ENCODE data around the gene MT1M.

Gene MT1M

DNA sequence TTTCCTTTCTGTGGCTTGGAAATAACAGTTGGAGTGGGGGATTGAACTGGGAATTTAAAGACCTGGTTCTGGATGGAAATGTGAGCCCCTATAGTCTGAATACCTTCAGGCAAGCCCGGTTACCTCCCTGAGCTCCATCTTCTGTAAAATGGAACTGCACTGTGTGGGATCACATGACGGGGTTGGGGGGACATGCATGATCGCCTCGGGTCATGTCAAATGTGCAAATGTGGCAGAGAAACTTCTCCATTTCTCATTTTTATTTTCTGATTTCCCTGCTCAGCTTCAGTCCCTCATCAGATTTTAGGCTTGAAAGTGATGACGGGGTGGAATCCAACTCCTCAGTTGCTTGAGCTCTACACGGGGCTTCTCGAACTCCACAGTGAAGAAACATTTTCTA lies 20.8 kb downstream of the MT1M start:
- H3K4me3 ChIP-seq (ENCODE audit: low read depth, low read length): no peak overlapping the region
- no peak overlapping the region for H2AK5ac ChIP-seq (ENCODE audit: low read length)
- no peak overlapping the region for H4K91ac ChIP-seq (ENCODE audit: low read depth, low read length)
- H4K12ac ChIP-seq (ENCODE audit: low read depth, low read length): no peak overlapping the region
- no CpG with 5 or more reads among the region's 7 CpGs for WGBS (ENCODE audit: extremely low coverage, insufficient coverage, insufficient read length)
- no peak overlapping the region for H2BK5ac ChIP-seq (ENCODE audit: low read depth, low read length, poor library complexity)
- no peak overlapping the region for H3K9ac ChIP-seq (ENCODE audit: low read length)
- H3K4me2 ChIP-seq (ENCODE audit: low read length): no peak overlapping the region
- H3K79me2 ChIP-seq (ENCODE audit: control insufficient read depth, insufficient read depth, low read length, poor library complexity): no peaks in the 10 kb centered on the region
- no peak overlapping the region for H2AFZ ChIP-seq (ENCODE audit: insufficient read depth, low read length, poor library complexity)
- no peaks in the 10 kb centered on the region for H3K36me3 ChIP-seq (ENCODE audit: control insufficient read depth in 1 of 2, insufficient read depth in 2 of 2, low read length in 2 of 2)
- no peak for DNase-seq
- no peak overlapping the region for H3K18ac ChIP-seq (ENCODE audit: low read length)
- no peak overlapping the region for H2BK12ac ChIP-seq (ENCODE audit: low read length)
- H3K27ac ChIP-seq (ENCODE audit: low read depth, low read length): no peak overlapping the region
- peaks cover 16% of the 10 kb centered on the region for H3K27me3 ChIP-seq (ENCODE audit: insufficient read depth, low read length)
- no peak overlapping the region for H3K14ac ChIP-seq (ENCODE audit: low read length)
- no peak overlapping the region for H2BK120ac ChIP-seq (ENCODE audit: insufficient read depth, low read length, poor library complexity)
- H3K4ac ChIP-seq (ENCODE audit: low read depth, low read length): no peak overlapping the region
- H3K23ac ChIP-seq (ENCODE audit: low read length): no peak overlapping the region
- peaks cover 2% of the 10 kb centered on the region for H3K9me3 ChIP-seq (ENCODE audit: insufficient read depth, low read depth, low read length)
- H4K8ac ChIP-seq (ENCODE audit: low read depth, low read length): no peak overlapping the region
- H3K4me1 ChIP-seq (ENCODE audit: control insufficient read depth in 1 of 2, insufficient read depth in 2 of 2, low read length in 2 of 2): peaks cover 7 to 8% of the 10 kb centered on the region in 2 experiments
- peaks cover 2% of the 10 kb centered on the region for H3K79me1 ChIP-seq (ENCODE audit: low read length)

DNA sequence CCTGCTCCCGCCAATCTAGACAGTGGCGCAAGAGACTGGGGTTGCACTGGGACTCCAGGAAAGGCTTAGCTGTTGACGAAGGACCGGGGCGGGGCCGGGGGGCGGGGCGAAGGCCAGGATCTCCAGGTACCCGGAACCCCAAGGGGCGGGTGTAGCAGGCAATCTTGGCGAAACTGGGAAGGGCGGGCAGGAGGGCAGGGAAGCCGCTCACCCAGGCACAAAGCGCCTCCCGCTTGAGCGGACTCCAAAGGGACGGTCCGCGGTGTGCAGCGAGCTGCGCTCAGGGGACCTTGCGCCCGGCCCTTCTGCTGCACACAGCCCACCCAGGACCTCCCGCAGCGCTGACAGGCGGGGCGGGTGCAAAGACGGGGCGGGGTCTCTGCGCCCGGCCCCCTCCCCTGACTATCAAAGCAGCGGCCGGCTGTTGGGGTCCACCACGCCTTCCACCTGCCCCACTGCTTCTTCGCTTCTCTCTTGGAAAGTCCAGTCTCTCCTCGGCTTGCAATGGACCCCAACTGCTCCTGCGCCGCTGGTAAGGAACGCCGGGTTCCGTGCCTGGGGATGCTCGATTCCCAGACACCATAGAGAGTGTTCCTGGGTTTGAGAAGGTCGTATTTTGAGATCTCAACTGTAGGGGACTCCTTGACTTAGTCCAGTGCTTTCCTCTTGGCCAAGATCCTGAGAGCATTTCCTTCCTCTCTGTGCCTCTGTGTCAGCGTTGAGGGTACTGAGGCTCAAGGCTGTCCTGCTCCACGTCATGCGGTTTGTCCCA lies 25.3 kb downstream of the MT1M start, which contains the start of gene MT1F:
Gene MT1F, plus strand, starts transcription at position 405 of the 772 bp plus-strand sequence. Its CDS starts 100 bp downstream, at position 505.
- Histone ChIP-seq H3K4ac (ENCODE audit: low read depth, low read length) (no peak within 1 kb of the TSS), H3K9me3 (ENCODE audit: insufficient read depth, low read depth, low read length) (peaks cover 2% of the 10 kb centered on the region), H3K36me3 (ENCODE audit: control insufficient read depth in 1 of 2, insufficient read depth in 2 of 2, low read length in 2 of 2) (no peaks in the 10 kb centered on the region), H3K79me2 (ENCODE audit: control insufficient read depth, insufficient read depth, low read length, poor library complexity) (no peaks in the 10 kb centered on the region), H4K91ac (ENCODE audit: low read depth, low read length) (peak within 1 kb of the TSS; percentile 42), H2BK5ac (ENCODE audit: low read depth, low read length, poor library complexity) (no peak within 1 kb of the TSS), H3K14ac (ENCODE audit: low read length) (no peak within 1 kb of the TSS), H2BK12ac (ENCODE audit: low read length) (no peak within 1 kb of the TSS), H3K27ac (ENCODE audit: low read depth, low read length) (no peak within 1 kb of the TSS), H3K18ac (ENCODE audit: low read length) (no peak within 1 kb of the TSS), H2AFZ (ENCODE audit: insufficient read depth, low read length, poor library complexity) (peak within 1 kb of the TSS; percentile 76), H3K27me3 (ENCODE audit: insufficient read depth, low read length) (peaks cover 23% of the 10 kb centered on the region), H4K8ac (ENCODE audit: low read depth, low read length) (peak within 1 kb of the TSS; percentile 80), H4K12ac (ENCODE audit: low read depth, low read length) (peak within 1 kb of the TSS; percentile 27), H3K79me1 (ENCODE audit: low read length) (peaks cover 2% of the 10 kb centered on the region), H3K4me3 (ENCODE audit: low read depth, low read length) (peak within 1 kb of the TSS; percentile 75), H3K4me2 (ENCODE audit: low read length) (peak within 1 kb of the TSS; percentile 70), H2AK5ac (ENCODE audit: low read length) (no peak within 1 kb of the TSS), H3K23ac (ENCODE audit: low read length) (peak within 1 kb of the TSS; percentile 55), H3K4me1 (ENCODE audit: control insufficient read depth in 1 of 2, insufficient read depth in 2 of 2, low read length in 2 of 2) (peaks cover 8 to 10% of the 10 kb centered on the region in 2 experiments), H3K9ac (ENCODE audit: low read length) (no peak within 1 kb of the TSS), H2BK120ac (ENCODE audit: insufficient read depth, low read length, poor library complexity) (no peak within 1 kb of the TSS)
- peak; percentile 73 to 75 for DNase-seq
- WGBS (ENCODE audit: extremely low coverage, insufficient coverage, insufficient read length): no CpG with 5 or more reads among the region's 46 CpGs

DNA sequence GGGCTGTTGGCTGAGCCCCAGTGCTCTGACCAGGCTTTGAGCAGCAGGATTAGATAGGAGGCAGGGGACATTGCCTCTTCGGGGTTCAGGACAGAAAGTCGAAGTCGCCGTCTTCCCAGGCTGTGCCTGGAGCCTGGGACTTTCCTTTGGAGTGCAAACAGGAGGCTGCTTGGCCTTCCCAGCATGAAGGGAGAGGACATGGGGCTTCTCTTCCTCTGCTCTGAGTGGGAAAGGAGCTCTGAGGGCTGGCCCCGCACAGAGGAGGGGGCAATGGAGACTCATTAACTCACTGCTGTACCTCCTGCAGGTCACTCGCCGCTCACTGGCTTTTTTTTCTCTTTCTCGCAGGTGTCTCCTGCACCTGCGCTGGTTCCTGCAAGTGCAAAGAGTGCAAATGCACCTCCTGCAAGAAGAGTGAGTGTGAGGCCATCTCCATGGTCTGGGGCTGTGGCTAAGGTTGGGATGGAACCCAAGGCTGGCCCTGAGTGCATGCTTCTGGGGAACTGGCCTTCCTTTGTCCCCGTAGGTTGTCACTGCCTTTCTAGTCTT lies 25.9 kb downstream of the MT1M start:
- no CpG with 5 or more reads among the region's 10 CpGs for WGBS (ENCODE audit: extremely low coverage, insufficient coverage, insufficient read length)
- Histone ChIP-seq H3K79me2 (ENCODE audit: control insufficient read depth, insufficient read depth, low read length, poor library complexity) (no peaks in the 10 kb centered on the region), H4K8ac (ENCODE audit: low read depth, low read length) (no peak overlapping the region), H4K91ac (ENCODE audit: low read depth, low read length) (no peak overlapping the region), H3K4me1 (ENCODE audit: control insufficient read depth in 1 of 2, insufficient read depth in 2 of 2, low read length in 2 of 2) (peaks cover 8 to 12% of the 10 kb centered on the region in 2 experiments), H2BK12ac (ENCODE audit: low read length) (no peak overlapping the region), H3K14ac (ENCODE audit: low read length) (no peak overlapping the region), H2AK5ac (ENCODE audit: low read length) (no peak overlapping the region), H2BK120ac (ENCODE audit: insufficient read depth, low read length, poor library complexity) (no peak overlapping the region), H3K27ac (ENCODE audit: low read depth, low read length) (no peak overlapping the region), H3K27me3 (ENCODE audit: insufficient read depth, low read length) (peaks cover 29% of the 10 kb centered on the region), H3K9ac (ENCODE audit: low read length) (no peak overlapping the region), H2AFZ (ENCODE audit: insufficient read depth, low read length, poor library complexity) (no peak overlapping the region), H3K23ac (ENCODE audit: low read length) (peak overlapping the region; percentile 55), H3K18ac (ENCODE audit: low read length) (no peak overlapping the region), H3K4me3 (ENCODE audit: low read depth, low read length) (no peak overlapping the region), H3K79me1 (ENCODE audit: low read length) (peaks cover 2% of the 10 kb centered on the region), H3K36me3 (ENCODE audit: control insufficient read depth in 1 of 2, insufficient read depth in 2 of 2, low read length in 2 of 2) (no peaks in the 10 kb centered on the region), H3K4me2 (ENCODE audit: low read length) (peak overlapping the region; percentile 70), H3K9me3 (ENCODE audit: insufficient read depth, low read depth, low read length) (peaks cover 2% of the 10 kb centered on the region), H2BK5ac (ENCODE audit: low read depth, low read length, poor library complexity) (no peak overlapping the region), H3K4ac (ENCODE audit: low read depth, low read length) (no peak overlapping the region), H4K12ac (ENCODE audit: low read depth, low read length) (no peak overlapping the region)
- DNase-seq: no peak

- no peak overlapping the region for H3K23ac ChIP-seq (ENCODE audit: low read length)
- no peak overlapping the region for H3K14ac ChIP-seq (ENCODE audit: low read length)
- no CpG with 5 or more reads among the region's 48 CpGs for WGBS (ENCODE audit: extremely low coverage, insufficient coverage, insufficient read length)
- no peak overlapping the region for H3K18ac ChIP-seq (ENCODE audit: low read length)
- H2BK12ac ChIP-seq (ENCODE audit: low read length): no peak overlapping the region
- H2AFZ ChIP-seq (ENCODE audit: insufficient read depth, low read length, poor library complexity): no peak overlapping the region
- peaks cover 56% of the 10 kb centered on the region for H3K27me3 ChIP-seq (ENCODE audit: insufficient read depth, low read length)
- peaks cover 5 to 8% of the 10 kb centered on the region in 2 experiments for H3K4me1 ChIP-seq (ENCODE audit: control insufficient read depth in 1 of 2, insufficient read depth in 2 of 2, low read length in 2 of 2)
- H2AK5ac ChIP-seq (ENCODE audit: low read length): no peak overlapping the region
- no peak overlapping the region for H3K9ac ChIP-seq (ENCODE audit: low read length)
- peaks cover 2% of the 10 kb centered on the region for H3K9me3 ChIP-seq (ENCODE audit: insufficient read depth, low read depth, low read length)
- no peaks in the 10 kb centered on the region for H3K79me2 ChIP-seq (ENCODE audit: control insufficient read depth, insufficient read depth, low read length, poor library complexity)
- no peak overlapping the region for H4K91ac ChIP-seq (ENCODE audit: low read depth, low read length)
- no peak overlapping the region for H3K27ac ChIP-seq (ENCODE audit: low read depth, low read length)
- no peak overlapping the region for H4K8ac ChIP-seq (ENCODE audit: low read depth, low read length)
- H2BK120ac ChIP-seq (ENCODE audit: insufficient read depth, low read length, poor library complexity): no peak overlapping the region
- no peaks in the 10 kb centered on the region for H3K36me3 ChIP-seq (ENCODE audit: control insufficient read depth in 1 of 2, insufficient read depth in 2 of 2, low read length in 2 of 2)
- no peak overlapping the region for H3K4me2 ChIP-seq (ENCODE audit: low read length)
- H2BK5ac ChIP-seq (ENCODE audit: low read depth, low read length, poor library complexity): no peak overlapping the region
- peaks cover under 1% of the 10 kb centered on the region for H3K79me1 ChIP-seq (ENCODE audit: low read length)
- DNase-seq: peak in 1 of 2 donors; percentile 42
- H3K4ac ChIP-seq (ENCODE audit: low read depth, low read length): no peak overlapping the region
- H4K12ac ChIP-seq (ENCODE audit: low read depth, low read length): no peak overlapping the region
- H3K4me3 ChIP-seq (ENCODE audit: low read depth, low read length): no peak overlapping the region
These were observed 30.2 kb downstream of the MT1M start for GRCh38 chr16:56662357-56663354.

All from trophoblast cell (in vitro differentiated cells and primary cell).